Measurements from ENCODE around the gene MYO10. TPM values are rescaled to one million over a fixed set of nuclear protein-coding genes. Genes with fewer than 3 reads are reported as not detected.

Gene MYO10
- total and polyA plus RNA-seq, 2 donors (not counting 3 experiments of a cell fraction or from before 2014, with no cell fraction given): 36.0 to 148 TPM

GRCh38 chr5:16854351-16854750 is 81.7 kb downstream of the MYO10 start:
- peaks cover 82% of the 10 kb centered on the region for H3K79me2 ChIP-seq (ENCODE audit: control insufficient read depth, insufficient read depth, low read length)
- no peak overlapping the region for H3K27ac ChIP-seq (ENCODE audit: insufficient read depth, low read depth, low read length)
- H3K4me2 ChIP-seq (ENCODE audit: insufficient read depth, low read length): no peak overlapping the region
- peaks cover 24% of the 10 kb centered on the region for H3K4me1 ChIP-seq (ENCODE audit: control insufficient read depth, extremely low read depth, insufficient read depth, low read length)
- ChIA-PET CTCF (interaction anchor here (0.8 to 2.8 kb wide), 4 partner anchors 17 to 336 kb away, joined by 3 to 32 read pairs (median 4); no protein-coding TSS in a partner anchor), POLR2A (no interaction called here)
- peaks cover 10% of the 10 kb centered on the region for H4K20me1 ChIP-seq (replicated peaks; ENCODE audit: control insufficient read depth, extremely low read depth, insufficient read depth, low read length)
- DNase-seq (ENCODE audit: low read depth, low spot score) (no peak), FAIRE-seq (no peak)
- H3K4me3 ChIP-seq (replicated peaks in 1 of 3; ENCODE audit: insufficient read depth in 1 of 3, low read depth in 1 of 3, low read length in 3 of 3): no peak overlapping the region
- intact Hi-C loops (cut with micrococcal nuclease): loop anchor here (2.0 kb wide), 2 partner anchors 34 to 336 kb away; no protein-coding TSS in a partner anchor
- no TSS peak for BruUV-seq (replicated peaks)
- dilution Hi-C loops (cut with MboI; ENCODE audit: extremely low pct_ligation_motif_present, low sequenced_read_pairs): no loop called here
- no peaks in the 10 kb centered on the region for H3K27me3 ChIP-seq (ENCODE audit: control insufficient read depth in 2 of 2, insufficient read depth in 2 of 2, low read length in 2 of 2)
- H3K9me3 ChIP-seq (replicated peaks; ENCODE audit: control insufficient read depth, insufficient read depth, low read length): no peaks in the 10 kb centered on the region
- H3K9ac ChIP-seq (replicated peaks; ENCODE audit: extremely low read depth, insufficient read depth, low read length): no peak overlapping the region
- H3K9me1 ChIP-seq (replicated peaks; ENCODE audit: control insufficient read depth, extremely low read depth, insufficient read depth, low read length): no peaks in the 10 kb centered on the region
- peaks cover 0 to 9% of the 10 kb centered on the region in 2 experiments for H3K36me3 ChIP-seq (ENCODE audit: control insufficient read depth in 2 of 2, extremely low read depth in 1 of 2, insufficient read depth in 2 of 2, low read length in 2 of 2)
- TF ChIP-seq MAX (IDR thresholded peaks at IDR 0.05; ENCODE audit: insufficient read depth, insufficient read length): no peak
- no peak for TF ChIP-seq EZH2 (IDR thresholded peaks at IDR 0.05; ENCODE audit: borderline replicate concordance, low read depth, low read length, severe bottlenecking)
- no peak for TF ChIP-seq FOS (IDR thresholded peaks at IDR 0.05; ENCODE audit: borderline replicate concordance, insufficient read depth, low read length)
- no peak for TF ChIP-seq POLR2AphosphoS5 (IDR thresholded peaks at IDR 0.05; ENCODE audit: insufficient read depth, low read depth, low read length)
- no peak for TF ChIP-seq CTCF (IDR thresholded peaks at IDR 0.05; ENCODE audit: extremely low read depth in 1 of 2, insufficient read depth in 1 of 2, low read depth in 1 of 2, low read length in 2 of 2)
- TF ChIP-seq POLR2A (IDR thresholded peaks at IDR 0.05; ENCODE audit: low read depth, low read length): no peak
- H2AFZ ChIP-seq (ENCODE audit: low read depth, low read length): no peak overlapping the region
